ENCODE results near the gene FLII.
A peak's percentile ranks its signal among the peaks of the same experiment; 100 is the strongest.
"Not testable (repeated sequence)": the region's sequence is repeated elsewhere in the genome, so short reads cannot be mapped to it uniquely, and the experiment has no call there.

The FLII gene

DNA sequence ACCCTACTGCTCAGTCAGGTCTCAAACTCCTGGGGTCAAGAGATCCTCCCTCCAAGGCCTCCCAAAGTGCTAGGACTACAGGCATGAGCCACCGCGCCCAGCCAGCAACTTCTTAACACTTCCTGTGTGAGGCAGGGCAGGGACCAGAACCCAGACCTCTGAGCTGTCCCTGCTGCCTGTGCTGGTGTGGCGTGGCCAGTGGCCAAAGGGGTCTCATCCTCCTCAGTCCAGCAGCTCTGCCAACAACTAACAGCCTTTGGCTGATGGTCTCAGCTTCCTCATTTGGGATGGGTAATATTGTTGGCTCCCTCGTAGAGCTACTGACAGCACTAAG is 34.5 kb downstream of the FLII start:
- no peak for DNase-seq (ENCODE audit: low read depth in 2 of 2)

DNA sequence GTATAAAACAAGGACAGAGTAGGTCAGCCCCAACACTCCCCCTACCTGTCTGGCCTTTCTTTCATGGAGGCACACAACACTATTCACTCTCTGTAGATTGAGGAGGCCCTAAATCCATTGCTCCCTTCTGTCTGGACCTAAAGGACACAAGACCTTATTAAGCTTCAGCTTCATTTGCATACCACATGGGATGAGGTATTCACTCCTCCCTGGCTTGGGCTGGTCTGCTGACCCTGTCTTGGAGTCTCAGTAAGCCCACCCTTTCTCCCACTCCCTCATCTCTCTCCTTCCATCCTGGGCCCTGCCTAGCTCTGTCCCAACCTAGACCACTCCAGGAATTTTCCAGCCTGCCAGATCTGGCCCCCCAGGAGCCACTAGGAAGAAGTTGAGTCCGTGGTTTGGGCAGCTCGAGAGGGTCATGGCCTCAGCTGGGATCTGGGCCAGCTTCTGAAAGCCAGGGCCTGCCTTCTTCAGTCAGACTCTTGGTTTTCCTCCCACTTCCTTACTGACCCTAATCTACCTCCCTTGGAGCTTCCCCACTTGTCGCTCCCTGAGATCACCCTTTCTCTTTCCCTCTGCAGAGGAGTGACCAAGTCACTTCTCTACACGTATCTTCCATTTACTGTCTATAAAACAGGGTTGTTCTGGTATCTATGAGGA is 39.7 kb downstream of the FLII start:
- no peak for DNase-seq (ENCODE audit: low read depth in 2 of 2)

DNA sequence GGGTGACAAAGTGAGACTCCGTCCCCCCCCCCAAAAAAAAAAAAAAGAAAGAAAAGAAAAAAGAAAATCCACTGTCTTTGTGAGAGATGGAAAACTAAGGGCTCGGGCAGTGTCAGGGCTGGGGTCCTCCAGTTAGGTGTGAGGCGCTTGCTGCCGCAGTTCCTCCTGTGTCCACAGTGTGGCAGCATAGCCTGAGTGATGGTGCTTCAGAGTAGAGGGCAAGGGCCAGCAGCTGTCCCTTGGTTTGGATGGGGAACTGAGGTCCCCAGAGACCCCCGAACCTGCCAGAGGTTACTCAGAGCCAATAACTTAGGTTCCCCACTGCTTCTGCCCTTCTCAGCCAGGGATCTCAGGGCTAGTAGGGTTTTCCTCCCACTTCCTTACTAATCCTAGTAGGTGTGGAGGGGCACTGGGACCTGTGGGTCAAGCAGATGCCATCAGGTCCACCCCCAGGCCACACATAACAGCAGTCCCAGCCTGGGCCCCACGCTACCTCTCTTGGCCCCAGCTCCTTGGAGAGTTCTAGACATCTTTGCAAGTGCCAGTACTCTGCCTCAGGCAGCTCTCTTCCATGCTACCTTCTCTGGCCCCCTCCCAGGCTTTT is 41.0 kb downstream of the FLII start:
- DNase-seq (ENCODE audit: low read depth in 2 of 2) = peak; percentile 52 to 78

DNA sequence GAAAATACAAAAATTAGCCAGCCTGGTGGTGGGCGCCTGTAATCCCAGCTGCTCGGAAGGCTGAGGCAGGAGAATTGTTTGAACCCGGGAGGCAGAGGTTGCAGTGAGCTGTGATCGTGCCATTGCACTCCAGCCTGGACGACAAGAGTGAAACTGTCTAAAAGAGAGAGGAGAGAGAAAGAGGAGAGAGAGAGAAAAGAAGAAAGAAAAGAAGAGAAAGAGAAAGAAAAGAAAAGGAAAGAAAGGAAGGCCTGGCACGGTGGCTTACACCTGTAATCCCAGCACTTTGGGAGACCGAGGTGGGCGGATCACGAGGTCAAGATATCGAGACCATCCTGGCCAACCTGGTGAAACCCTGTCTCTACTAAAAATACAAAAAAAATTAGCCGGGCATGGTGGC is 41.6 kb downstream of the FLII start:
- DNase-seq (ENCODE audit: low read depth in 2 of 2) = not testable (repeated sequence)

DNA sequence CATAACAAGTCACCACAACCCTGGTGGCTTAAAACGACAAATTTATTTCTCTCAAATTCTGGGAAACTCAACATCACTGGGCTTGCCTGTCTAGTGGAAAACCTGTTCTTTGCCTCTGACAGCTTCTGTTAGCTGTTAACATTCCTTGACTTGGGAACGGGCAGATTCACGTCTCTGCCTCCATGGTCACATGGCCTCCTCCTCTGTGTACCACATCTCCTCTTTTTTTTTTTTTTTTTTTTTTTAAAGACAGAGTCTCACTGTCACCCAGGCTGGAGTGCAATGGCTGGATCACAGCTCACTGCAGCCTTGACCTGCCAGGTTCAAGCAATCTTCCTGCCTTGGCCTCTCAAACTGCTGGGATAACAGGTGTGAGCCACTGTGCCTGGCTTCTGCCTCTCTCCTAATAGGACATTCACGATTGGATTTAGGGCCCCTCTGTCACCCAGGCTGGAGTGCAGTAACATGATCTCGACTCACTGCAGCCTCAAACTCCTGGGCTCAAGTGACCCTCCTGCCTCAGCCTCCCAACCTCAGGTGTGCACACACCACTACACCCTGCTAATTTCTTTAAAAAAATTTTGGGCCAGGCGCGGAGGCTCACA is 44.8 kb downstream of the FLII start:
- DNase-seq (ENCODE audit: low read depth in 2 of 2) = no peak

DNA sequence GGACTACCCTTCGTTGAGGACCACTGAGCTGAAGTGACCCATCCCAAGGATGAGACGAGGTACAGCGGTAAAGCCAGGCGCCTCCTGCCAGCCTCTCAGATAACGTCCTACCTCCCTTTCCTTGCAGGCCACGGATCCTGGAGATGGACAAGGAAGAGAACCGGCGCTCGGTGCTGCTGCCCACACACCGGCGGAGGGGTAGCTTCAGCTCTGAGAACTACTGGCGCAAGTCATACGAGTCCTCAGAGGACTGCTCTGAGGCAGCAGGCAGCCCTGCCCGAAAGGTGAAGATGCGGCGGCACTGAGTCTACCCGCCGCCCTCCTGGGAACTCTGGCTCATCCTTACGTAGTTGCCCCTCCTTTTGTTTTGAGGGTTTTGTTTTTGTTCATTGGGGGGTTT is 50.4 kb downstream of the FLII start:
- no peak for DNase-seq (ENCODE audit: low read depth in 2 of 2)

DNA sequence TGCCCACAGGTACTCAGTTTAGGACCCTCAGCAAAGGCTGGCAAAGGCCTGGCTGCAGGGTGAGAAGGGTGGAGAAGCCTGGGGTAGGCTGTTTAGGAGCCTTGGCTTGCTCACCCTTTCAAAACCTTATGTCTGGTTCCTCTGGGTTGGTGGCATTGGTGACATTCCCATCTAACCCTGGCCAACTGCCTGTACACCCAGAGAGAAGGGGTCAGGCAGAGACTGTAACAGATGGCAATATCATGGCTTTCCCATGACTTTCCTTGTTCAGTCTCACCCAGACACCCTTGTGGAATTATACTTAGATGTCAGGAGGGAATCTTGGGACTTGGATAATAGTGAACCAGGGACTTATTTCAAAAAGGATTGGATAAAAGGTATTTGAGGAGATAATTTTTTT is 51.6 kb downstream of the FLII start:
- DNase-seq (ENCODE audit: low read depth in 2 of 2) = no peak

DNA sequence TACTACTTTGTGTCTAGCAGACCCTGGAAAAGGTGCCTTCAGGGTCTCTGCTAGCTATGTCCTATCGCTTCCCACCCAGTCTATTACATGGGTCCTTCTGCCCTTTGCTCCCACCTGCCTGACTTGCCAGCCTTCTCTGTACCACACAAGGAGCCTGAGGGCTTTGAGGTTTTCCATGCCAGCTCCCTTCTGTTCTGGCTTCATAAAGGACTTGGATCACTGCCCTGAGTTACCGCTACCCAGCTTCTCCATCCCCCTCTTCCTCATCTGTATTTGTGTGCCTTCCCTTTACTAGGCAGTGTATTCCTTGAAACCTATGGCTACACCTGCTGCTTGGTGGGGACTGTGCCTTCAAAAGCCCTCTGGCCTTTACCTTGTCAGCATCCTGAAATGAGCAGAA is 52.7 kb downstream of the FLII start:
- DNase-seq (ENCODE audit: low read depth in 2 of 2) = no peak

DNA sequence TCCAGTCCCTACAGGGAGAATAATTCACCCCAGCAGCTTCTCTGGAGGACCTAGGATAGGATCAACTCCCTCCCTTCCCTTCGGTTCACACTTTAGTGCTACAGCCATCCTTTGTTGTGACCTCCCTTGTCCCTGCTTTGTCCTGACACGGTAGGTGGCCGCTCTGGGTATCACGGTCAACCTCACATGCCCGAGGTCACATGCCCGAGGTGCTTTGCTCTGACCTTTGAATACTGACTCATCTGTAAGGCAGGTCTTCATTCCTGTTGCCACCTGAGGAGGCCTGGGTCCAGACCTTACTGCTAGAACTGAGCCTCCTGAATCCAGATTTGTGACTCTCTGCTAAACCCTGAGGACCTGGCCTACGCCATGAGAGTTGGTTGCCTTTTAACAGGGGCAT is 55.2 kb downstream of the FLII start:
- DNase-seq (ENCODE audit: low read depth in 2 of 2) = no peak

DNA sequence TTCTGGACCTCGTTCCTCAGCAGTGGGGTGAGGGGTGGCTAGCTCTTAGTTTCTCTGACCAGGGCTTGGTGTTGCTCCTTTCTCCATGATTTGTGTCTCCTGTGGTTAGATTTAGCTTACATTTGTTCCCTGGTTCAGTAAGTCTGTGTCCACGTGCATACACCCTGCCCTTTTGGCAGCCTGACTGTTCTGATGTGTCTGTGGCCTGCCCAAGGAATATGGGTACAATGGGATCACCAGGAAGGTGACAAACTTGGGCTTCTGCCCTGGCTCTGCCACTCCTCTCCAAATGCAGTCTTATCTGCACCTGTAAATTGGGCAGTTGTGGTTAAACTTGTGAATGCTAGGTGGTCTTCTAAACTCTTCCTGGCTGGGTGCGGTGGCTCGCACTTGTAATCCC is 57.4 kb downstream of the FLII start:
- DNase-seq (ENCODE audit: low read depth in 2 of 2) = no peak

DNA sequence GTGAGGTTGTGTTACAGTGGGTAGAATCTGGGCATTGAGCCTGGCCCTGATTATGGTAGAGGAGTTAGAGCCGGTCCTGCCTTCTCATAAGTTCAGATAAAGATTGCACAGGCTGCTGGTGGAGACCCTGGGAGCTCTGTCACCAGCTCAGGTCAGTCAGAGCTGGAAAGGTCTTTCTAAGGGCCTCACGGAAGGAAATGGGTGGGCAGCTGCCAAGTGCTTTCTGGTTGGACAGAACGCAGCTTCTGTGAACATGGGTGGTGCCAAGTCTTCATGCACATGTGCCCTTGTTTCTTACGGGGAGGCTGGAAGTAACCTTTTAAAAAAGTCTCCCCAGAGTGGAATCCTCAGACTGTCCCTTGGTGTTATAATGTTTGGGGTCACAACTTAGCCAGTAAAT is 60.0 kb downstream of the FLII start:
- no peak for DNase-seq (ENCODE audit: low read depth in 2 of 2)

DNA sequence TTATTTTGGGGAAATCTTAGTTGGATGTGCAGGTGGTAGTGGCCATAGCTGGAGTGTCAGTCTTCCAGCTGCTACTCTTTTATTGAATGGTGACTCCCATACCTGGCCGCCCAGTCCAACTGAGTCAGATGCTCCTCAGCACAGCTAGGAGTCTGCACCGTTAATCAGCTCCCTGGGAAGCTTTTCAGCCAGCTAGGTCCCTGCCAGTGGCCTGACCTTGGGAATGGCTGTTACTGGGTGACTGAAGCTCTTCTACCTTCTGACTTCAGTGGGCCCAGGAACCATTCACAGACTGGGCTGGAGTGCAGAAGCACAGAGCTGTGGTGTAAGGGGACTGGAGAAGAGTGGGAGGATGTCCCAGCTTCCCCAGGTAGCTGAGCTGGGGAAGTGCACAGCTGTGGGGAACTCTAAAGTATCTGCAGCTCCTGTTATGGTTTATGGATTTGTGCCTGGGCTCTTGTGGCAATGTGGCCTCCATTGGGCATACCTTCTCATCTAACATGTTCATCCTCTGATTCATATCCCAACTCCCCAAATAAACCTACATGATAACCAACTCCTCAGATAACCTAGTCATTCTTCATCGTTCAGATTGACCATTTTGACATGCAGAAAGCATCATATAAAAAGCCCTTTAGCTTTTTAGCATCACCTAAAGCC is 60.9 kb downstream of the FLII start:
- no peak for DNase-seq (ENCODE audit: low read depth in 2 of 2)

DNA sequence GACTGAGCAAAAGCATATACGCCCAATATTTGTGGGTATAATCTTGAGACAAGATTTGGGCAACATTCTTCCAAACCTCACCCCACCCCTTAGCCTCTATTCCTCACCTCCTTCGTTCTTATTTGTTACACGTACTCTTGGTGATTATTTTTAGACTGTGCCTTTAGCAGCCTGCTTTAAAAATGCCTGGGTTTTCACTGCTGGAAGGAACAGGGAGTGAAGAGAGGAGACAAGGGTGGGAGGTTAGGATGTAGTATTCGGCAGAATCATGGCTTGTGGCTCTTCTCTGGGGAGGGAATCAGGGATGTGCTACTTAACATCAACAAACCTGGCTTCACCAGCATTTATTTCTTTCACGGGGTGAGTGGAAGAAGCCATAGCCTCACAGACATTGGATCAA is 63.3 kb downstream of the FLII start:
- no peak for DNase-seq (ENCODE audit: low read depth in 2 of 2)

Measured in stimulated activated CD4-positive, alpha-beta T cell treated with anti-CD3 and anti-CD28 coated beads, Interleukin-12 subunit alpha, Interleukin-12 subunit beta, amount 100 ng/mL, for 24 hours (primary cell).